CD4-positive, alpha-beta T cell treated with Interleukin-17A for 4 hours (primary cell): Measurements from ENCODE around the gene LRRC70.
A peak's percentile ranks its signal among the peaks of the same experiment; 100 is the strongest.
"Not testable (repeated sequence)": the region's sequence is repeated elsewhere in the genome, so short reads cannot be mapped to it uniquely, and the experiment has no call there.

Experiments used
- DNase-seq: peaks from one replicate; pipeline ENCODE4 v3.0.0-alpha.2; 2020; ENCODE audit warnings: mixed read lengths

The LRRC70 gene, protein sequence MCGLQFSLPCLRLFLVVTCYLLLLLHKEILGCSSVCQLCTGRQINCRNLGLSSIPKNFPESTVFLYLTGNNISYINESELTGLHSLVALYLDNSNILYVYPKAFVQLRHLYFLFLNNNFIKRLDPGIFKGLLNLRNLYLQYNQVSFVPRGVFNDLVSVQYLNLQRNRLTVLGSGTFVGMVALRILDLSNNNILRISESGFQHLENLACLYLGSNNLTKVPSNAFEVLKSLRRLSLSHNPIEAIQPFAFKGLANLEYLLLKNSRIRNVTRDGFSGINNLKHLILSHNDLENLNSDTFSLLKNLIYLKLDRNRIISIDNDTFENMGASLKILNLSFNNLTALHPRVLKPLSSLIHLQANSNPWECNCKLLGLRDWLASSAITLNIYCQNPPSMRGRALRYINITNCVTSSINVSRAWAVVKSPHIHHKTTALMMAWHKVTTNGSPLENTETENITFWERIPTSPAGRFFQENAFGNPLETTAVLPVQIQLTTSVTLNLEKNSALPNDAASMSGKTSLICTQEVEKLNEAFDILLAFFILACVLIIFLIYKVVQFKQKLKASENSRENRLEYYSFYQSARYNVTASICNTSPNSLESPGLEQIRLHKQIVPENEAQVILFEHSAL

DNA sequence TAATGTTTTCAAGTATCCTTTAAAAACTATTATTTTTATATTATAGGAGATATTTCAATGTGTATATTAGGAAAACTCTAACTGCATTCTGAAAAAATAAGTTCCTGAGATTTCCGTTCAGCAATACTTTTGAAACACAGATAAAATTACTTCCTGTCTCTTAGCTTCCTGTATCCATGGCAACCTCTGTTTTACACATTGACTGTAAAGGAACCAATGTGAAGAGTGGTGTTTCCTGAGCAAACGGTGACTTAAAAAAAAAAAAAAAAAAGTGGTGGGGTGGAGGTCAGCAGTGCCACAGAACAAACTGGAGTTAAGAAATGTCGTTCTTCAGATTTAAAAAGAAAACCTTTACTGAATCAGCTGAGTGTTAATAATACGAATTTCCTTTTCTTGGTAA lies at the start of gene LRRC70:
Gene LRRC70 (plus strand): TSS at position 280 of the 400 bp plus-strand sequence. CDS start 620 bp downstream, outside the sequence.
- peak; percentile 9 for DNase-seq

- no peak for DNase-seq
Observed at GRCh38 chr5:62533597-62533996, 45.0 kb upstream of the LRRC70 start.

DNA sequence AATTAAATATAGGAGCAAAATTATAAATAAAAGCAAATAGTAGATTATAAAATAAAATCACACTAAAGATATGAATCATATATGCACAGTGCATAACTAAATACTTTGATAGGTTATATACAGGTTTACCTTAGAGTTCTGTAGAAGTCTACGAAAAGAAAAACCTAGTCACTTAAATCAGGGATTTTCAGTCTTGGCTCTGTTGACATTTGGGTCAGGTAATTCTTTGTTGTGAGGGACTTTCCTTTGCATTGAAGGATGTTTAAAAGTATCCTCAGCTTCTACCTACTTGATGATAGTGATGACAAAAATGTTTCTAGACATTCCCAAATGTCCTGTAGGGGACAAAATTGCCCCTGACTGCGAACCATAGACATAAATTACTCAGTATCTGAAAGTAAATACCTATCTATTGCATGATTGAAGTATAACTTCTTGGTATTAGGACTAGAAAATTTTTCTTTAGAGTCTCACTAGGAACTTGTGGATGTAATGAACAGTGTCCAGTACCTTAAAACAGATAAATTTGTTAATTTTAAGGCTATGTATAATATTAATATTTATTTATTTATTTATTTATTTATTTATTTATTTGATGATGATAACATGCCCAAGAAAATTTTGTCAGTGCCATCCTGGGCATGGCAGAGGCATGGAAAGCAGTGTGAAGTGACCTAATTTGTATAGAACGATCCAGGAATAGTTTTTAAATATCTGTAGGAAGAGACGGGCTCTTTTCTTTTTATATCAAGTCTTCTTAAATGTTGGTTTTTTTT lies 44.0 kb upstream of the LRRC70 start:
- no peak for DNase-seq

DNA sequence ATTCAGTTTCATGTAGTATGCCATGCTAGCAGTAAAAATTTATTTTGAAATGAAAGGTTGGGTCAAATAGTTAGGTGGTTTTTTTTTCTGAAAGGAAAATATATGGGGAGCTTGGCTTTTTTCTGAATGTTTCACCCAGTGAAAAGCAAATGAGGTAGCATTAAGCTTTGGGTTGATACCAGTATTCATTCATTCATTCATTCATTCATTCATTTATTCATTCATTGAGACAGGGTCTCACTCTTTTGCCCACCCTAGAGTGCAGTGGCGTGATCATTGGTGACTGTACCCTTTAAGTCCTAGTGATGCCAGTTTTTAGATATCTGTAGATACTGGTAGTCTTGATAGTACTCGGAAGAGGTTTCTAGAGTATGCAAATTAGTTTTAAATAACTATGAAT lies 42.4 kb upstream of the LRRC70 start:
- no peak for DNase-seq

- DNase-seq, result no peak
Observed at GRCh38 chr5:62536783-62537182, 41.8 kb upstream of the LRRC70 start.

DNA sequence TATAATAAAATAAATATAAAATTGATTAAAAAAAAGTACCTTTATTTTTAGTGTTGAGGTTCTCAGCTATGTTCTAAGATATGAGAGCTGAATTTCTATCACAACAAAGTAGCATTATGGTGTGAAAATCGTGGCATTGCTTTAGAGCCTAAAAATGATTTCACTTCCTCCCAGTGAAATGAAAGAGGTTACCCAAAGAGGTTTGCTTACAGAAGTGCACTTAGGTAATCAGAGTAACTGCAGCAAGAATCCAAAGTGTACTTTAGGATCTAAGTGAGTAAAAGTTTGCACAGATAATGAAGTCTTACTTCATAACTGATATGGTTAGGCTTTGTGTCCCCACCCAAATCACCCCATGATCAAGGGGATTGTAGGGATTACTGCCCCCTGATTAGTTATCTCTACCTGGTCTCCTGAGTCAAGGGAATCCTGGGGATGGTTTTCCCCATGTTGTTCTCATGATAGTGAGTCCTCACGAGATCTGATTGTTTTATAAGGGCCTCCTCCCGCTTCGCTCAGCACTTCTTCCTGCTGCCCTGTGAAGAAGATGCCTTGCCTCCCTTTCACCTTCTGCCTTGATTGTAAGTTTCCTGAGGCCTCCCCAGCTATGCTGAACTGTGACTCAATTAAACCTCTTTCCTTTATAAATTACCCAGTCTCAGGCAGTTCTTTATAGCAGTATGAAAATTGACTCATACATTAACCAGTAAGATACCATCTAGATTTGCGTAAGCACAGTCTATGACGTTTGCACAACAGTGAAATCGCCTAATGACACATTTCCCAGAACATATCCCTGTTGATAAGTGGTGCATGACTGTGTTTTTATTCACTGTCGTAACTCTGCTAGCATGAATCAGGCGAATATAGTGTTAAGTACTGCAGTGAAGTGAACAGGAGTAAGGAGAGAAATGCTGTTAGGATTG lies 40.3 kb upstream of the LRRC70 start:
- DNase-seq, result no peak

- no peak for DNase-seq
Observed at GRCh38 chr5:62542720-62543119, 35.9 kb upstream of the LRRC70 start.

GRCh38 chr5:62547945-62548630 lies 30.5 kb upstream of the LRRC70 start:
- no peak for DNase-seq

DNA sequence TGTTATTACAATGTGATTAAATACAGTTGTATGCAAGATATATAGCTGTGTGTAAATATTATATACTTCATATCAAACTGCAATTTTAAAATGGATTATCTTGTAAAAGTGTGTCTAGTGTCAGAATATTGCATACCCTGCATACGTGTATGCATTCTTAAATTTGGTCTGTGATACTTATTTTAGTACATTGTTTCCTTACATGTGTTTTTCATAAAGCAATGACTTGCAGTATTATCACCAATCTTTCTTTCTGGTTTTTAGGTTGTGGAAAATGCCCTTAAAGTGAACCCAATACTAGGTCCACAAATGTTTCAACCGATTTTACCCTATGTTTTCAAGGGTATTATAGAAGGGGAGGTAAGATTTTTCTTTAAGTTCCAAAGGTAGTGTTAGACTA lies 28.5 kb upstream of the LRRC70 start:
- DNase-seq, result no peak

- DNase-seq, result no peak
Observed at GRCh38 chr5:62555930-62556329, 22.7 kb upstream of the LRRC70 start.

GRCh38 chr5:62558941-62559340 lies 19.7 kb upstream of the LRRC70 start:
- DNase-seq, result no peak

DNA sequence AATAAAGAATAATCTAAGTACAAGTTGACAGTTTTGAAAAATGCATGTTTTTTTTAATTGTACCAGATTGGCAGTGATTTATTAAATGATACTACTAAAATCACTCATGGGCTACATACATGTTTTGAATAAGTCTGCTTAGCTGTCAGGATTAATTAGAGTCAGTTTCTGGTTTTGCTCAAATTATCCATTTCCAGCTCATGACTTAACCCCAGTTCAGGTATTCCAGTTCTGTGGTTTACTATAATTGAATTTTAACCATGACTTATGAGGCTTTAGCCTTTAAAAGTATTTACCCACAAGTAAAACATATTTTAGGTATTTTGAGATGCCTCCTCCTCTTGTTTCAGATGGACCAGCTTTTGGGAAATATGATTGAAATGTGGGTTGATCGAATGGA lies 17.8 kb upstream of the LRRC70 start:
- no peak for DNase-seq

DNA sequence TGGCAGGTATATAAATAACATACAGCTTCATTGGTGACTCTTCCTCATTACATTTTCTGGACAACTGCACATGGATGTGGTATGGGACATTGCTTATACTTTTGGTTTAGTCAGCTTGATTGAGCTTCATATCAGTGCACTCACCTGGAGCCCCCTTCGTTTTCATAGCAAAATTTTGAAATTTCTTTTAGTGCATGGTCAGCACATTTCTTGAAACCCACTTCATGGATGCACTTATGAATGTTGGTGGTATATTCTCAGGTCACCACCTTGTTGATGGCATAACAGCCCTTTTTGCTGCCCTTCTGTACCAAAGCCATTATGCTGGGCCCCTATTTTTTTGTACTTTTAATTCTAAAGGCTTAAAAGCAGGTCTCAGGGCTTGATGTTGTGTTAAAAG lies 16.7 kb upstream of the LRRC70 start:
- DNase-seq, result no peak

DNA sequence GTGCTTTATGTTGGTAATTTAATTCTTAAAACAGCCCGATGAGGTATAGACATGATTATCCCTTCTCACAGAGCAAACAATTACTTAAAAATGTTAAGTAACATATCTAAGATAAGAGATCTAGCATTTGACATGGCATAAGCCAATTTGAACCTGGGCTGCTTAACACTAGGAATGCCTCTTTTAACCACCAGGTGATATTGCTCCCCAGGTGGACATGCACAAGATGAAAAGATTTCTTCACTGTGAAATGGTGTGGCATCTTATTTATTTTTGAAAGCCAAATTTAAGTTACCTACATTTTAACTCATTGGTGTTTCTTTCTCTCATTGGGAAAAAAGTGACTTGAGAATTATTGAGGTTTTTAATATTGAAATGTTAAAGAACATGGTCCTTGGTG lies 15.8 kb upstream of the LRRC70 start:
- no peak for DNase-seq

GRCh38 chr5:62564101-62564500 lies 14.5 kb upstream of the LRRC70 start:
- DNase-seq, result no peak

GRCh38 chr5:62565740-62566139 lies 12.9 kb upstream of the LRRC70 start:
- DNase-seq, result not testable (repeated sequence)

GRCh38 chr5:62568143-62568542 lies 10.5 kb upstream of the LRRC70 start:
- DNase-seq, result no peak

DNA sequence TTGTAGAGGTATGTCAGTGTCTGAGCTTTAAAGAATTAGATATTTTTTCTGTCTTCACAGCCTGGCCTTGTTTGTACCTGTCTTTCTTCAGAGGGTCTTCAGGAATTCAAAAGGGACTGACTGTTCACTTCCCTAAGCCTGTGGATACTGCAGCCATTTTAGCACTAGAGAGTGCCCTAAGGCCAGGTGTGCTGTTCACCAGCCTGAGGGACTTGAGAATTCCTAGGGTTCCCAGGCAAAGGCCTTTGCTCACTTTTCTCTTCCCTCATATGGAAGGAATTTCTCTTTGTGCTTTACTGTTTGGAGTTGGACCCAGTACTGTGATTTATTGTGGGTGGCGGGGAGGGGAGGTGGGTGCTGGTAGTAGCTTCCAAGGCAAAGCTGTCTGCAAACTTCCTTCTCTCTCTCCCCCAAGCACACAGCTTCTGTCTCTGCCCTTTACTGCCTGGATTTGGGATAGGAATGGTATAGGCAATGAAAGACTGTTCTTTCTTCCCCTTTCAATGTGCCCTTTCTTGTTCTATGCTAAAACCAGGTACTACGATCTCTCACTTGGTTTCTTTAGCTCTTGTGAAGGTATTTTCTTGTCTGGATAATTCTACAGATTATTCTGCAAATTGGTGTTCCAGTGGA lies 9.7 kb upstream of the LRRC70 start:
- no peak for DNase-seq

- DNase-seq, result no peak
Observed at GRCh38 chr5:62569470-62569869, 9.1 kb upstream of the LRRC70 start.

- no peak for DNase-seq
Observed at GRCh38 chr5:62572918-62573514, 5.6 kb upstream of the LRRC70 start.

DNA sequence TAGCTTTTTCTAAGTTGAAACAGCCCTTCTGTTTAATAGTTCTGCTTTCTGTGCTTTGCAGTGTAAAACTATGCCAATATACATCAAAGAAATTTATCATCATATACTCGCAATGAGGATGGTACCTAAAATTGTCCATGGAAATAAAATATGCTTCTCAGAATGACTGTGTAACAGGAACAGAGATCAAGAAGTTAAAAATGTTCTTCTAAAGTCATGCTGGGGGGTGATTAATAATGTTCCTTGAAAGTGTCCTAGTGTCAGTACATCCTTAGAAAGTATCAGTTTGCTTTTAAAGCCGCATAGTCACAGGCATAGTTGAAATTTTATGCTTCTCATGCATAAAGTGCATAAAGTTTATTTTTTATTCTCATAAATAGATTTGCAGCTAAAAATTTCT lies 4.0 kb upstream of the LRRC70 start:
- no peak for DNase-seq
